Panc1 (cell line): ENCODE measurements around the gene KAT7. TPM values are rescaled to one million over a fixed set of nuclear protein-coding genes. Genes with fewer than 3 reads are reported as not detected.

Source experiments
- ATAC-seq: fragments of 200-7000 bp; cut with Tn5 transposase; 2 replicates; pipeline ENCODE4 v1.9.1; 2020; ENCODE audit warnings: mild to moderate bottlenecking, moderate library complexity
- BruUV-seq: library from RNA; stranded (reverse); fragments of 400-500 nt; replicated peaks from 2 replicates; lab custom pipeline; 2021; lab: Mats Ljungman, UMichigan
- CTCF ChIA-PET: fragments of 300-600 bp; sonication (Branson Sonifier 250); formaldehyde crosslinking; loops from one replicate; lab custom pipeline; 2022; ENCODE audit warnings: antibody characterized with exemption; lab: Charles Lee
- POLR2A ChIA-PET: fragments of 300-600 bp; sonication (Branson Sonifier 250); formaldehyde crosslinking; loops from one replicate; lab custom pipeline; 2022; ENCODE audit warnings: antibody characterized with exemption; lab: Charles Lee
- DNase-seq: peaks from one replicate; pipeline ENCODE4 v3.0.0-alpha.2; 2010; ENCODE audit warnings: low read depth, low spot score
- H3K27ac ChIP-seq: 2 replicates; pipeline ENCODE4 v1.5.1; 2011; ENCODE audit warnings: mild to moderate bottlenecking, low read length, inconsistent platforms
- H3K27me3 ChIP-seq: fragments of 200-500 bp; sonication (Bioruptor generic); 2 replicates; pipeline ENCODE4 v1.6.0; 2014; ENCODE audit warnings: low read length, inconsistent platforms; ENCODE audit not compliant: control insufficient read depth, insufficient read depth
- H3K36me3 ChIP-seq: fragments of 200-500 bp; sonication (Bioruptor generic); 2 replicates; pipeline ENCODE4 v1.5.1; 2014; ENCODE audit warnings: inconsistent platforms, mild to moderate bottlenecking, low read length, moderate library complexity; ENCODE audit not compliant: control insufficient read depth, insufficient read depth
- H3K4me1 ChIP-seq: 2 replicates; pipeline ENCODE4 v1.5.1; 2011; ENCODE audit warnings: inconsistent platforms, mild to moderate bottlenecking, low read length, moderate library complexity; ENCODE audit not compliant: control insufficient read depth, insufficient read depth
- H3K4me3 ChIP-seq, 2 experiments: 2 replicates each; pipeline ENCODE4 v1.5.1; 2011 to 2012; ENCODE audit warnings: low read depth in 2 of 2, low read length in 2 of 2, mild to moderate bottlenecking in 2 of 2, inconsistent platforms in 1 of 2, moderate library complexity in 1 of 2
- H3K9me3 ChIP-seq: fragments of 200-500 bp; sonication (Bioruptor generic); 2 replicates; pipeline ENCODE4 v1.5.1; 2014; ENCODE audit warnings: low read depth, mild to moderate bottlenecking, inconsistent platforms, low read length, moderate library complexity; ENCODE audit not compliant: control insufficient read depth, insufficient read depth
- CTCF ChIP-seq: fragments of 450-650 bp; IDR thresholded peaks from 2 replicates; pipeline ENCODE4 v1.5.1; 2017; ENCODE audit warnings: mild to moderate bottlenecking
- POLR2AphosphoS5 ChIP-seq: IDR thresholded peaks from 2 replicates; pipeline ENCODE4 v1.6.1; 2012; ENCODE audit warnings: mild to moderate bottlenecking, low read depth, low read length, moderate library complexity
- REST ChIP-seq, 2 experiments: IDR thresholded peaks; 2 replicates each; pipeline ENCODE4 v1.6.1; 2011 to 2012; ENCODE audit warnings: low read depth in 2 of 2, control low read depth in 1 of 2, low read length in 1 of 2, mild to moderate bottlenecking in 1 of 2, moderate library complexity in 1 of 2; ENCODE audit not compliant: insufficient read depth in 1 of 2
- SIN3A ChIP-seq: IDR thresholded peaks from 2 replicates; pipeline ENCODE4 v1.6.1; 2012; ENCODE audit warnings: low read depth, mild to moderate bottlenecking, low read length, moderate library complexity, borderline replicate concordance; ENCODE audit not compliant: insufficient read depth
- TCF7L2 ChIP-seq: IDR thresholded peaks from 2 replicates; pipeline ENCODE4 v1.6.1; 2011; ENCODE audit warnings: mild to moderate bottlenecking, low read depth, low read length, inconsistent platforms
- in situ Hi-C: cut with HindIII; loops from 2 replicates; pipeline ENCODE4 v1.10.0; 2016; ENCODE audit warnings: low sequenced_read_pairs, low pct_unique_long_range_greater_than_20kb
- intact Hi-C: fragments of 100-400 bp; cut with micrococcal nuclease; formaldehyde crosslinking; loops from one replicate; pipeline ENCODE4 v1.10.0; 2022; ENCODE audit not compliant: unreplicated experiment
- total RNA-seq: library from RNA; stranded (reverse); gene quantifications from one replicate; pipeline ENCODE4 v1.2.1, GENCODE V29; 2021; ENCODE audit not compliant: unreplicated experiment

KAT7 gene
- total RNA-seq, 1 experiment from 2014 or later = 69.0 TPM

GRCh38 chr17:49793309-49793708, 4.8 kb downstream of the KAT7 start:
- CTCF ChIA-PET = no interaction called here
- Histone ChIP-seq H3K9me3 (no peaks in the 10 kb centered on the region), H3K27me3 (no peaks in the 10 kb centered on the region), H3K27ac (no peak overlapping the region), H3K4me3 (no peak overlapping the region), H3K4me1 (peaks cover 12% of the 10 kb centered on the region), H3K36me3 (peaks cover 39% of the 10 kb centered on the region)
- TF ChIP-seq TCF7L2 (no peak), CTCF (no peak), REST (IDR thresholded peaks at IDR 0.05; ENCODE audit: insufficient read depth in 1 of 2, low read depth in 2 of 2, low read length in 1 of 2) (no peak), POLR2AphosphoS5 (no peak), SIN3A (no peak)
- in situ Hi-C loops (no loop called here), intact Hi-C loops (no loop called here)
- no peak for ATAC-seq
- no TSS peak for BruUV-seq
- POLR2A ChIA-PET = no interaction called here
- no peak for DNase-seq

GRCh38 chr17:49795372-49795771, 6.9 kb downstream of the KAT7 start:
- no peak for TF ChIP-seq REST (IDR thresholded peaks at IDR 0.05; ENCODE audit: insufficient read depth in 1 of 2, low read depth in 2 of 2, low read length in 1 of 2)
- TF ChIP-seq TCF7L2 = no peak
- TF ChIP-seq CTCF = no peak
- TF ChIP-seq SIN3A = no peak
- no peak for TF ChIP-seq POLR2AphosphoS5
- in situ Hi-C loops (no loop called here), intact Hi-C loops (no loop called here)
- H3K27ac ChIP-seq = no peak overlapping the region
- ChIA-PET CTCF (interaction anchor here (0.9 kb wide), 1 partner anchor 239 kb away, joined by 3 read pairs; no protein-coding TSS in a partner anchor), POLR2A (no interaction called here)
- H3K36me3 ChIP-seq = peaks cover 42% of the 10 kb centered on the region
- DNase-seq = no peak
- ATAC-seq = no peak
- H3K4me3 ChIP-seq = no peak overlapping the region
- H3K4me1 ChIP-seq = peaks cover under 1% of the 10 kb centered on the region; the same call in 1 of the 2 replicates
- H3K9me3 ChIP-seq = no peaks in the 10 kb centered on the region
- BruUV-seq = no TSS peak
- H3K27me3 ChIP-seq = no peaks in the 10 kb centered on the region
